COLO829 (cell line): Measurements from ENCODE around the gene RABAC1.
A peak's percentile ranks its signal among the peaks of the same experiment; 100 is the strongest.
"Not testable (repeated sequence)": the region's sequence is repeated elsewhere in the genome, so short reads cannot be mapped to it uniquely, and the experiment has no call there.

Experiments
- DNase-seq: peaks from one replicate; pipeline ENCODE4 v3.0.0; 2012; ENCODE audit warnings: low spot score

RABAC1 gene, protein sequence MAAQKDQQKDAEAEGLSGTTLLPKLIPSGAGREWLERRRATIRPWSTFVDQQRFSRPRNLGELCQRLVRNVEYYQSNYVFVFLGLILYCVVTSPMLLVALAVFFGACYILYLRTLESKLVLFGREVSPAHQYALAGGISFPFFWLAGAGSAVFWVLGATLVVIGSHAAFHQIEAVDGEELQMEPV

DNA sequence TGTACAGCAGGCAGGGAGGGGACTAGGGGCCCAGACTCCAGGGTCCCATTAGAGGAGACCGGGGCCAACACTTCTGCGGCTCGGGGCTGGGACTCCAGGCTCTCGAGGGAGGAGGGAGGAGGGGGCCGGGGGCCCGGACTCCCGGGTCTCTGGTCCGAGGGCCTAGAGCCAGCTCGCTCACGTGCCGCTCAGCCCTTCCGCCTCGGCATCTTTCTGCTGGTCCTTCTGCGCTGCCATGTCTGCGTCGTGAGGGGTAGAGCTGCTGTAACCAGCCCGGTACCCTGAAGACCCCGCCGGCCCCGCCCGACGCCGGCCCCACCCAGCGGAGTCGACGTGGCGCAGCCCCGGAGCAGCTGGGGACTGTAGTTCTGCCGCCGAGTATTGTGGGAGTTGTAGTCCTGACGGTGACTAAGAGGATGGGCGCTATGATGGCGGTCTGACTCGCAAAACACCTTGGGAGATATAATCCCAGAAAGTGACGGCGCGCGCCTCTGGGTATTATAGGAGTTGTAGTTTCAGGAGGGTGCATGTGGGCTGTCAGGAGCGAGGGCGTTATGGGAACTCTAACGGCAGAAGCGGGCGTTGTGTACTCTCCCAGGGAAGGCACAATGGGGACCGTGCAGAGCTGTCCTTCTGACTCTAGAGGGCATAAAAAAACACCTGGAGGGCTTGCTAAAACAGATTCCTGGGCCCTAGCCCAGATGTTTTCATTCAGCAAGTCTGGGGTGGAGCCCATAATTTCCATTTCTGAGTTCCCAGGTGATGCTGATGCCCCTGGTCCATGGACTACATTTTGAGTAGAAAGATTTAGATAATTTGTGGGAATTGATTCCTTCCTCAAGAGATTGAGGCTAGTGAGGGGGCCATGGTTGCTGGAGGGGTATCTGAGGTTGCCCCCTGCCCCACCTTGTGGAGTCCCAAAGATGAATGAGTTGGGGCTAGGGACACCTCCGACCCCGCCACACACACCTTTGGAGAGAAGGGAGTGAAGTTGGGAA, at the start of gene RABAC1:
RABAC1 (minus strand) TSS at position 266 of the 998 bp plus-strand sequence; CDS start at position 237, 29 bp downstream.
- peak; percentile 82 for DNase-seq

DNA sequence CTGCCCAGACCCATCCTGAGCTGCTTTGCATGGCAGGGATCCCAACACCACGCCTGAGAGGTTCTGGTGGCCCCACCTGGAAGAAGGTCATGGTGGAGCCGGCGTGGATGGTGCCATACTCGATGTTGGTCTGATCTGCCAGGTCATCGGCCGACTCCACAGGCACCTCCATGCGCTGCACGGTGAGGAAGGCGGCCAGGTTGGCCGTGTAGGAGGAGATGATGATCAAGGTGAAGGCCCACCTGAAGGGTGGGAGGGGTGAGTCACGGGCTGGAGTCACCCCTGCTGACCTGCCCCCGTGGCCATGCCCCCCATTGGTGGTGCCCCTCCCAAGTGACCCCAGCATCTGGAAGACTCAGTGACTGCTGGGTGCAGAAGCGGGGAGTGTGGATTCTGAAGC, 47.4 kb upstream of the RABAC1 start:
- no peak for DNase-seq

DNA sequence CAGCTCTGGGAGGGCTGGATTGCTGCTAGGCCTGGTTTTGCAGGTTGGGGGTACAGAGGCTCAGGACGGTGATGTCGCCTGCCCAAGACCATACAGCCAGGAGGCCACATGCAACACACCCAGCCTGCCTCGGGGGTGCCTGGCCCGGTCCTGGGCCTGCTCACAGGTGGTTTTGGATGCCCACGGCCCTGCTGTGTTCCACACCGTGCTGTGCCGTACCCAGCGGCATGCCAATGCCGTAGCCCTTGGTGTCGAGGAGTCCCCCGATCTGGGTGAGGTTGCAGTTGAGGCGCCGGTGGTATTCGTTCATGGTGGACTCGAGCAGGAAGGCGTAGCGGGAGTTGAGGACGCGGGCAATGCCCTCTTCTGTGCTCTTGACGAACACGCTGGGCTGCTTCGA, 46.4 kb upstream of the RABAC1 start:
- no peak for DNase-seq

DNA sequence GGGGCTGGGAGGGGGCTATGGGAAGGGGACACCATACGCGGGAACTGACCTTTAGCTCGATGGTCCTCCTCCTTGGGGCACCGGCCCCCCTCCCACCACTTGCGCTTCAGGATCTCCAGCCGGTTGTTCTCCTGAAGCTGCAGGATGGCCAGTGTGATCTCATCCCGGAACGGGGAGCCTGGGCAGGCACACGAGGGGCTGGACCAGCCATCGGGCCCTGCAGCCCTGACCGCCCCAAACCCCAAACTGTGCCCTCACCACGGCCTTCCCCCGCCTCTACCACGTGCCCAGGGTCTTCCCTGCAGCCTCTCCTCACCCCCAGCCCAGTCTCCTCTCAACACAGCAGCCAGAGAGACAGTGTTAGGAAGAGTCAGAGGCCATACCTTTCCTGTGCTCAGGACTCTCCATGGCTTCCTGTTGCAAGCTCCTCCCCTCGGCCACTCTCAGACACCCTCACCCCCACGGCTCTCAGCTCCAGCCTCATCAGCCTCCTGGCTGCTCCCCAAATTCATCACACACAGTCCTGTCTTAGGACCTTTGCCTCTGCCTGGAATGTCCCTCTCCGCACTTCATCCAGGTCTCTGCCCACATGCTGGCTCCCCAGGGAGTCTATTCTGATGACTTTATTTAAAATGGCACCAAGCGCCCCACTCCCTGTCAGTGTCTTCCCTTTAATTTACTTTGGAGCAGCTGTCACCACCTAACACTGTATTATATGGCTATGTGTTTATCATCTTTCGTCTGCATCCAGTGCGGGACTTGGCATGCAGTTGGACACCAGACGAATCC, 44.6 kb upstream of the RABAC1 start:
- no peak for DNase-seq

DNA sequence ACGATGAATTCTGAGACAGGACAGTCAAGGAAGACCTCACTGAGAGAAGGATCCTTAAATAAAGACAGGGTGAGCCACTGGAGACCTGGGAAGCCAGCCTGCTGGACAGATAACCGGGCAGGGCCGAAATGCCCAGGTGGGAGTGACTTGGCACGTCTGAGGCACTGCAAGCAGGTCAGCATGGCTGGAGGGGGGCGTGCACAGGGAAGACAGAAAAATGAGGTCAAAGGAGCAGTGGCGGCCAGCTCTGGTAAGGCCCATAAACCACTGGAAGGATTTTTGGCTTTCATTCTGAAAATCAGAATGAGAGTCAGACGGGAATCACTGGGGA, 40.7 kb upstream of the RABAC1 start:
- DNase-seq, result no peak

DNA sequence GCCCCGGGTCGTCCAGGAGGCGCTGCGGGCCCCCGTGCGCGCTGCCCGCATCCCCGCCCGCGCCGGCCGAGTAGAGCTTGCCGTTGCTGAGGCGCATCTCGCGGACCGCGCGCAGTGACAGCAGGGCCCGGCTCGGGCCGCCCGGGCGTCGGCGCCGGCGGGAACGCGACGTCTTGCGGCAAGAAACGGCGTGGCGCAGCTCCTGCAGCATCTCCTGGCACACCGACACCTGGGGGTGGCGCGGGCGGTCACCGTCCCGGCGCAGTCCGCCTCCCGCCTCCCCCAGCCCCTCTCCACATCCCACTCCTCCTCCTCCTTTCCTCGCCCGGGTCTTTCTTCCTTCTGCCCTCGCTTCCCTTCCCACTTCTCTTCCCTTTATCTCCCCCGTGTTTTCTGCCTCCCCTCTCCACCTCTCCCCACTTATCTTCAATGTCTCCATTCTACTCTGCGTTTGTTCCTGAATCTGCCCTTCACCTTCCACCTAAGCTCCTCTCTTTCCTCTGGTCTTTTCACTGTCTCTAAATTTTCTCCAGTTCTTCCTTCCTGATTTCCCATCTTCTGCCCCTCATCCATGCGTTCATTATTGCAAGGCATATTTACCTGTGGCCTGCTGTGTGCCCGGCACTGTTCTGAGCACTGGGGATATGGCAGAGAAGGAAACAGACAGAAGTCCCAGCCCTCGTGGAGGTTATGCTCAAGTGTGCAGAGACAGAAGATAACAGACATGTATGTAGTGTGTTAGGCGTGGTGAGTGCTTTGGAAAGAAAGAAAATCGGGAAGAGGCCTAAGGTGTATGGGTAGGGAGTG, 40.2 kb upstream of the RABAC1 start:
- no peak for DNase-seq

DNA sequence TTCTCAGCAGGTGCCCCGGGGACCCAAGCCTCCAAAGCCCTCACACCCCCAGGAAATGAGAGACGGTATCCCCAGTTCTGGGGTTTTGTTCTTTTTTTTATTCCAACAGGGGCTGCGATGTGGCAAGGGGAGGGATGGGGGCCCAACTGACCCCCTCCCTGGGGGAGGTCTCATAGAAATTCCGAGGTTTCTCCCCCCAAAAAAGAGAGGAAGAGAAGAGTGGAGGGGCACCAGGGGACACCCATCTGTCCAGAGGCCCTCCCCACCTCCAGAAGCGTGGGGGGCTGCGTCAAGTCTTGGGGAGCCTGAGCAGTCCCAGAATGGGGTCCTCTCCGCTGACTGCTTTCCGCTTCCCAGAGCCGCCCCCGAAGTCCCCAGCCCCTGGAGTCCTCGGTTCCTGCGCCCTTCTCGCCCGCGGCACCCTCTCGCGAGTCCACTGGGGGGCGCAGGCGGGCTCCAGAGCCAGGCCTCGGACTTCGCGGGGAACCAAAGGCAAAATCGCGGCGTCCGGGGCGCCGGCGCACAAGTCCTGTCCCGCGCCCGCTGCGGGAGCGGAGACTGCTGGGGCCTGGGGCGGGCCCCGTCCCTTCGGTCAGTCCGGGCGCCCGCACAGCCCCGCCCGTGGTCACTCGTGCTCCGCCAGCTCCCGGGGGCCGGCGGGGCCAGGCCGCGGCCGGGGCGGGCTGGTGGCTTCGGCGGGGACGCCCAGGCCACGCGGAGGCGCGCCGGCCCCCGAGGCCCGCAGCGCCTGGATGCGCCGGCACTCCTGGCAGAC, 39.3 kb upstream of the RABAC1 start:
- DNase-seq, result no peak

DNA sequence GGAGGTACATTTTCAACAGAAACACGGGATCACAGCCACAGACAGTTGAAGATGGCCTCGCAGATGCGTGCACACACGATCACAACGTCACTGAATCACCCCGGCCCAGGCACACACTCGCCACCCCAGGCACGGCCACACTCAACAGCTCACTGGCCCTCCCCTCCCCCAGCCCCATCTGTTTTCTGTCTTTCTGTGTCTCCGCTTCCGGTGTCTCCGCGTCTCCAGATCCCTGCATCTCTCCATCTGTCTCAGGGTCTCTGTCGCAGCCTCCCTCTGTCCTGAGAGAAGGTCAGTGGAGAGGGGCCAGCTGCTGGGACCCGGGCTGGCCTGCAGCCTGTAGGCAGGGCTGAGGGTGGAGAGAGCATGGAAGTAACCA, 38.7 kb upstream of the RABAC1 start:
- no peak for DNase-seq

DNA sequence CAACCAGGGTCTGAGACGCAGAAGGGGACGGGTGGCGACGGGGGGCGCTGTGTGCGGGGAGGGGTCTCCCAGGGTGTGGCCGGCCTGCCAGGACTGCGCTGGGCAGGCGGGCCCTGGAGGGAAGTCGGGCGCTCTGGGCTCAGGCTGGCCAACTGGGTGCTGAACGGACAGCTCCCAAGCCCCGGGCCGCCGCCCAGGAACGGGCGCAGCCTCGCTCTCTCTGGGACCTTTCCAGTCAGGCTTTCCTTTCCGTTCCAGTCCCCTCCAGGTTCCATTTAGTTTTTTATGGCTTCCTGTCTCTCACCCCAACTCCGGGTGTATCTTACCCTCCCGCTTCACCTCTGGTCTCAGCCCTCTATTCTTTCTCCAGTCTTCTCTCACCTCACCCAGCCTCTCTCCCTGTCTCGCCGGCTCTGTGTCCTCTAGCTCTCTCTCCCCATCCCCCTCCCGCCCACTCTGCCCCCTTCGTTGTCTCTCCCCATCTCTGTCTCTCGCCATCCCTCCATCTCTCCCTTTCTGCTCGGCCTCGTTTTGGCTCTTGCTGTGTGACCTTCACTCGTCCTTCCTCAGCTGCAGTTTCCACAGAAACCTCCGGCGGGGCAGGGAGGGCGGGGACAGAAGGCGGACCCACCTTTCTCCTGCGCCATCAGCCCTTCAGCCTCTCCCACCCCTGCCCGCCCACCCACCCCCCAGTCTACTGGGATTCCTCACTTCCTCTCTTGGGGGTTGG, 38.2 kb upstream of the RABAC1 start:
- peak; percentile 59 for DNase-seq

DNA sequence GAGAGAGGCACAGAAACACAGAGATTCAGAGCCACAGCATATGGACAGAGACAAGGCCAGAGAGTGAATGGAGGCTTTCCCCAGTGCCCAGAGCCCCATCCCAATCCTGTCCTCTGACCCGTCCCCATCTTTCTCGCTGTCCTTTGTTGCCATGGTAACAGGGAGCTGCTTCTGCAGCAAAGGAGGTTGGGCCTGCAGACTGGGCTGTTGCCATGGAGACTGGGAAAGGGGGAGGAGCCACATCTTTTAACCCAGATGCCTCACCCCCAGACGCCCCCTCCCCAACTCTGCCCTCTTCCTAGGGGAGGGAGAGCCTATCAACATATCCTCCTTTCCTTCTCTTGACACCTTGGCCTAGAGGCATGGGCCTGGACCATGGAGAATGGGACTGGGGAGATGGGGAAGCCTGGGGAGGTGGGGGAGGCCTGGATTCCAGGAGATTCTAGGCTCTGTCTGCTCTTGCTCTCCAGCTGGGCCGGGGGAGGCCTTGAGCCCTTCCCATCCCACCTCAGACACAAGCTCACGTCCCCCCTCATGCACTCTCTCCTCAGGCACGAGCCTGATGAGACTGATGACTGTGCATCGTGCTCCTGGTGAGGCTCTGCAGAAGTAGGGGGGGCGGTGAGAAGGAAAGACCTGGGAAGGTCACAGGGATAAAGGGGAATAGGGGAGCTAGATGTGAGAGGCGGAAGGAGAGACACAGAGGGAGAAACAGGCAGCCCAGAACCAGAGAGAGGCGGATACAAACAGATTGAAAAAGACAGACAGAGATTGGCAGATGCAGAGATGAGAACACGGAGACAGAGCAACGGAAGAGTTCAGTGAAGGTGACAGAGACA, 37.1 kb upstream of the RABAC1 start:
- peak; percentile 22 for DNase-seq

DNA sequence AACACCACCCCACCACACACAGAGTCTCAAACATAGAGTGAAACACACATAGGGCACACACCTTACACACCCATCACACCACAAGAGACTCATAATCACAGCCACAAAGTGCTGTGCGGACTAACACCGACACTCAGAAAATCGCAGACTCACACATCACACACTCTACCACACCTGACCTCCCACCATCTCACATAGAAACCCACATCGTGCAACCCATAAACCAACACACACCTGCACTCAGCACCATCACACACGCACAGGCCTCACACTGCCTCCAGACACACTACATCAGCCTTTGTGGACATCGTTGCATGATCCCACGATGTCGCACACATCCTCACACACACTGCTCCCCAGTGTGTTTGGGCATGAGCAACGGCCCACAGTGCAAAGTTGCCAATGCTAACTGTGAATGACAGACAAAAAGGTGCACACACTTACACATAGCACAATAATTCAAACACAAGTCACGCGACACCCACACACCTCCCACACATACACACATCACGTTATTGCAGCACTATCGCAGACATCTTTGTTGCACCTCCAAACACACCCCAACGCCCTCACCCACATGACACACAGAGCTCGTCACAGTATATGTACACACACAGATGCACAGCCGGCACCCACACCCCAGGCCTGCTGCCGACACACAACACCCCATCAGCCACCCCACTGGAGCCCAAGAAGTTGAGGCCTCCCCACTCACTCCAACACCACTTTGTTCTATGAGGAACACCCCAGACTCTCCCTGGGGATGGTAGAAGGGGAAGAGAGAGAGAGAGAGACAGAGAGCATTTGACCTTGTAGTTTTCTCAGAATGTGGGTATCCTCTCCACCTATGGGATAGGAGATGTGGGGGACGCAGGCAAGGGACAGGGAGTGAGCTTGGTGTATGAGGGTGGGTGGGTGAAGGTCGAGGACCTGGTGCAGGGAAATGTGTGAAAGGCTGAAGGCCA, 36.2 kb upstream of the RABAC1 start:
- no peak for DNase-seq

DNA sequence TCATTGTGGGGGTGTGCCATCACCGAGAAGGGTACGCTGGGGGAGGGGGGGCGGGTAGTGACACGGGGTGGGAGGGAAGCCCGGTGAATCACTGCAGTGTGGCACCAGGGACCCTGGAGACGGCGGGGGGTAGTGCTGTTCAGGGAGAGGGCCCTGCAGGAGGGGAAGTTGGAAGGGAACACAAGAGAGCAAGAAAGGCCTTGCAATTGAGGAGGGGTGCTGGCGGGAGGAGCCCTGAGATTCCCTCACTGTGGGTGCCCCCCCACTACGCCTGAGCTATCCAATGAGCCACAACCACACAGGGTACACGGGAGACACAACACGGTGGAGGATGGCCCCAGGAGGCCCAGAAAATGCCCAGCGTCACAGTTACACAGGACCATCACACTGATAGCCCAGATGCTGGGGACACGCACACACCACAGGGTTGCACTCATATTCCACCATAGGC, 35.4 kb upstream of the RABAC1 start:
- no peak for DNase-seq

DNA sequence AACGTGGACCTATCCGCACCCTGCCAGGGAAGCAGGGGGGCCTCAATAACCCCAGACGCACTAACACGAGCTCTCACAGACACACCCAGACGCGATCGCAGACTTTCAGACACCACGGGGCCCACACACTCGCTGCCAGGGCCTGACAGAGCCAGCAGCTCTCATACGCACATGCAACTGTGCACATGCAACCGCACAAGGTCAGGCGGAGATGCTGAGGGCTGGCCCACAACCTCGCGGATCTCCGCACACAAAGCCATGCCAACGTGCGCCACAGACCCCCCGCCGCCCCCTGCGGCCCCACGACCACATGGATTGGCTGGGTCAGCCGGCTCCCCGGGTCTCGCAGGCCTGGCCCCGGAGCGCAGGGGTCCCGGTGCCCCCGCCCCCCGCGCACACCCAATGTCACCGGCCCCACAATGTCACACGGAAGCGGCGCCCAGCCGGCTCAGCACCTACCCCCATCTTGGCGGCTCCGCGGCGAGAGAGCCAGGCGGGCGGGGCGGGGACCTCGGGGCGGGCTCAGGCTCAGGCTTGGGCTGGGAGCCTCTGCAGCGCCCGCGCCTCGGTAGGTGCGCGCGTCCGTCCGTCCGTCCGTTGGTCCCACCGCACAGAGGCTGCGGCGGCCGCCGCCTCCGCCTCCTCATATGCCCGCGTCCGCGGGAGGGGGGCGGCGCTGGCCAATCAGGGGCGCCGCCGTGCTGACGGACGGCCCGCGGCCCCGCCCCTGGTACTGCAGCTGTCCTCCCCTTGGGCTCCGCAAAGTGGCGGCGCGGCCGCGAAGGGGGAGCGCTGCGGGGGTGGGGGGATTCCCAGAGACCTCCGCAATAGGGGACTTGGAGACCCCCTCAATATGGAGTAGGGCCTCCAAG, 34.7 kb upstream of the RABAC1 start, which contains the start of gene ATP1A3:
ATP1A3 (minus strand) TSS at position 619 of the 872 bp plus-strand sequence; CDS start at position 465, 154 bp downstream.
- DNase-seq, result peak; percentile 40

DNA sequence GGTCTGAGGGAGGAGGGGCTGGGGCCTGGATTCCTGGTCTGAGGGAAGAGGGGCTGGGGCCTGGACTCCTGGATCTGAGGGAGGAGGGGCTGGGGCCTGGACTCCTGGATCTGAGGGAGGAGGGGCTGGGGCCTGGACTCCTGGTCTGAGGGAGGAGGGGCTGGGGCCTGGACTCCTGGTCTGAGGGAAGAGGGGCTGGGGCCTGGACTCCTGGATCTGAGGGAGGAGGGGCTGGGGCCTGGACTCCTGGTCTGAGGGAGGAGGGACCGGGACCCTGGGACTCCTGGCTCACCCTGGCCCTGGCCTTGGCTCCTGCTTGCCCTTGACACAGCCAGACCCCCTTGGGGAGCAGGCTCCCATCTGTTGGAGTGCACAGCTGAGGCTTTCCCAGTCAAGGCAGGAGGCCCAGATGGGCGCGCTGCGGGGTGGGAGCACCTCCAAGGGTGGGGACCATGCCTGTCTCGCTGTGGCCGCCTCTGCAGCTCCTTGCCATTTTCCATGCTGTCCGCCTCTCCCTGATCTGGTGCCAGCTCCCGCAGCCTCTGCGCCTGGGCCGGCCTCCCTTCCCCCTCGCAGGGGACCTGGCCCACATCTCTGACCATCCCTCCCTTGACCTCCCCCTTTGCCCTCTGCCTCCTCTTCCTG, 32.9 kb upstream of the RABAC1 start:
- DNase-seq, result not testable (repeated sequence)

DNA sequence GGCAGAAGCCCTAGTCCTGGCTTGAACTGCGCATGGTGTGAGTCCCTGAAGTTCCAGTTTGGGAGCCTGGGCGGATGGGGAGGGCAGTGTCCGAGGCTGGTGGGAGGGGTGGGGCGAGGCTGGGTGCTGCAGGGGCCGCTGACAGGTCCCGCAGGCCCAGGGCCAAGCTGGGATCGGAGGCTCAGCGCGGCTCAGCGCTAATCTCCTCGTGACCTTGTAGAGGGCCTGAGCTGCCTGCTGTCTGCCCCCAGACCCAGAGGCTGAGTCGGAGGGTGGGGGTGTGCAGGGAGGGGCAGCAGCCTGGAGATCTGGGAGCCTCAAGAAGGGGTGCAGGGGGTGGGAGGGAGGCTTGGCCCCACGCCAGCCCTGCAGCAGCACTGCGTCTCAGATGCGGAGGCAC, 31.9 kb upstream of the RABAC1 start:
- no peak for DNase-seq

DNA sequence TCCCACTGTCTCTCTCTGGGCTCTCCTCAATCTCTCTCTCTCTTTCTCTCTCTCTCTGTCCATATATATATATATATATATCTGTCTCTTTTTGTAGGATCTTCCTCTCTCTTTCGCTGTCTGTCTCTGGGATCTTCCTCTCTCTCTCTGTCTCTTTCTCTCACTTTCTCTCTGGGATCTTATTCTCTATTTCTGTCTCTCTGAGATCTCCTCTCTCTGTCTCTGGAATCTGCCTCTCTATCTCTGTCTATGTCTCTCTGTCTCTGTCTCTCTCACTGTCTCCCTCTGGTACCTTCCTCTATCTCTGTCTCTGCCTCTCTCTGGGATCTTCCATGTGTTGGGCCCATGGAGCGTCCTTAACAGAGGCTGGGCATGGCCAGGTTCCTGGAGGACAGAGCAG, 31.5 kb upstream of the RABAC1 start:
- no peak for DNase-seq

DNA sequence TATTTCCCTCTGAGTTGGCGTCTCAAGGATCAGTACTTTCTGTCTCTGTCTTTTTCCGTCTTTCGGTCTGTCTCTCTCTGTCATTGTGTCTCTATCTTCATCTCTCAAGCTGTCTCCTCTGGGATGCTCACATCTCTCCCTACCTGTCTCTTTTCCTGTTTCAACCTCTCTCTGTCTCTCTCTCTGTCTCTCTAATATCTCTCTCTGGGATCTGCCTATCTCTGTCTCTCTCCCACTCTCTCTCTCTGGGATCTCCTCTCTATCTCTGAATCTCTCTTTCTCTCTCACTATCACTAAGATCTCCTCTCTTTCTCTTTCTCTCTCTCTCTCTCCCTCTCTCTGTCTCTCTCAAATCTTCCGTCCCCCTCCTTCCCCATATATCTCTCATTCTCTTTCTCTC, 30.9 kb upstream of the RABAC1 start:
- no peak for DNase-seq
